Transverse colon (tissue), 4 donors: ENCODE results near the gene SCML2. TPM values are rescaled to one million over a fixed set of nuclear protein-coding genes. Genes with fewer than 3 reads are reported as not detected.

Source experiments
- DNase-seq: peaks from one replicate; pipeline ENCODE4 v3.0.0-alpha.2; 2019
- H3K27ac ChIP-seq, 4 donors: fragments of 200-600 bp; sonication (generic); 2 replicates each; pipeline ENCODE4 v1.5.1; 2016 to 2018; ENCODE audit warnings: inconsistent platforms in 4 of 4
- H3K27me3 ChIP-seq: fragments of 200-600 bp; sonication (generic); 2 replicates; pipeline ENCODE4 v1.5.1; 2017; ENCODE audit warnings: inconsistent platforms
- H3K36me3 ChIP-seq, 4 donors: fragments of 200-600 bp; sonication (generic); 2 replicates each; pipeline ENCODE4 v1.5.1; 2017 to 2019; ENCODE audit warnings: inconsistent platforms in 4 of 4
- H3K4me1 ChIP-seq, 4 donors: fragments of 200-600 bp; sonication (generic); 2 replicates each; pipeline ENCODE4 v1.5.1; 2017 to 2020; ENCODE audit warnings: inconsistent platforms in 4 of 4
- H3K4me3 ChIP-seq, 4 donors: fragments of 200-600 bp; sonication (generic); 1 replicate in 1 of 4; 2 replicates in 3 of 4; pipeline versions ENCODE4 v1.5.1 to v1.6.1; 2017 to 2019; ENCODE audit warnings: inconsistent platforms in 4 of 4
- H3K9me3 ChIP-seq, 2 donors: fragments of 200-600 bp; sonication (generic); 2 replicates each; pipeline ENCODE4 v1.5.1; 2017 to 2019; ENCODE audit warnings: inconsistent platforms in 2 of 2
- CTCF ChIP-seq, 5 experiments: fragments of 200-600 bp in 3 of 5; fragments of 450-650 bp in 2 of 5; sonication (generic) in 3 of 5; IDR thresholded peaks; 1 replicate in 2 of 5; 2 replicates in 3 of 5; pipeline ENCODE4 v1.5.1; 2016 to 2017; ENCODE audit warnings: antibody characterized with exemption in 5 of 5, inconsistent platforms in 3 of 5, mild to moderate bottlenecking in 2 of 5, moderate library complexity in 1 of 5
- EP300 ChIP-seq: sonication (generic); formaldehyde crosslinking; IDR thresholded peaks from one replicate; pipeline ENCODE4 v1.6.1; 2017; ENCODE audit warnings: antibody characterized with exemption, low read depth
- POLR2A ChIP-seq: fragments of 450-650 bp; IDR thresholded peaks from one replicate; pipeline ENCODE4 v1.6.1; 2016; ENCODE audit warnings: antibody characterized with exemption, mild to moderate bottlenecking, moderate library complexity
- POLR2AphosphoS5 ChIP-seq, 3 donors: sonication (generic); formaldehyde crosslinking; IDR thresholded peaks; one replicate each; pipeline ENCODE4 v1.6.1; 2016; ENCODE audit warnings: antibody characterized with exemption in 3 of 3
- WGBS, 2 donors: methylation state at CpG; one replicate each; pipeline ENCODE4 v1.1.5; 2018; ENCODE audit warnings: low coverage in 1 of 2; 5-methylcytosine and 5-hydroxymethylcytosine counted together
- in situ Hi-C, 4 donors: fragments of 200-750 bp; cut with MboI; loops; one replicate each; pipeline versions ENCODE4 v1.15.0 to v1.15.1; 2017; ENCODE audit warnings: low sequenced_read_pairs in 3 of 4, low pct_ligation_motif_present in 1 of 4, low pct_unique_long_range_greater_than_20kb in 1 of 4
- intact Hi-C: fragments of 100-400 bp; cut with DNase I; formaldehyde crosslinking; loops from one replicate; pipeline ENCODE4 v1.15.1; 2023; ENCODE audit warnings: low total_unique reads
- total RNA-seq, 4 donors: library from RNA; depleted of rRNA; stranded (reverse); fragments of >200 nt; gene quantifications; one replicate each; pipeline ENCODE4 v1.1.0, GENCODE V29; 2016

The SCML2 gene
- total RNA-seq, 4 donors from 2014 or later, result 1.1 to 15.9 (median 1.4) TPM

DNA sequence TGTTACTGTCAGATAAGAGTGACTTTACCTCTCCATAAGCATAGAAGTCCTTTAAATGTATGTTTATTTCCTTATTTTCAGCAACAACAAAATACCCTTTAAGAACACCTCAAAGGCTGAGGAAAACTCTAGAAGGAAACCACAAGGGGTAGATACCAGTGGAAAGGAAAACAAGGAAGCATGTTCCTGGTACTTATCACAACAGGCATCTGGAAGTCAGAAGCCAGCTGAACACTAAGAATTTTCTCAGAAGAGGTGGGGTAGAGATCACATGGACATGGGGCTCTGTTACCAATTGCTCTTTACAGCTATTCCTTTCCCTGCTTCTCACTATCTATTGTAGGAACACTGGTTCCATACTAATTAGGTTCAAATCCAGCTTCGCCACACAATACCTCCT, 82.3 kb downstream of the SCML2 start:
- Histone ChIP-seq H3K4me3 (no peak overlapping the region), H3K4me1 (no peaks in the 10 kb centered on the region), H3K9me3 (no peaks in the 10 kb centered on the region), H3K27me3 (no peaks in the 10 kb centered on the region), H3K27ac (no peak overlapping the region), H3K36me3 (no peaks in the 10 kb centered on the region)
- no peak for DNase-seq
- WGBS, 2 donors, result 94 to 100% methylated on average over 1 of the region's 1 CpG
- intact Hi-C loops (no loop called here), in situ Hi-C loops (no loop called here)
- TF ChIP-seq POLR2AphosphoS5 (IDR thresholded peaks at IDR 0.05), result no peak
- no peak for TF ChIP-seq CTCF (IDR thresholded peaks at IDR 0.05)
- TF ChIP-seq POLR2A, result no peak
- TF ChIP-seq EP300, result no peak

DNA sequence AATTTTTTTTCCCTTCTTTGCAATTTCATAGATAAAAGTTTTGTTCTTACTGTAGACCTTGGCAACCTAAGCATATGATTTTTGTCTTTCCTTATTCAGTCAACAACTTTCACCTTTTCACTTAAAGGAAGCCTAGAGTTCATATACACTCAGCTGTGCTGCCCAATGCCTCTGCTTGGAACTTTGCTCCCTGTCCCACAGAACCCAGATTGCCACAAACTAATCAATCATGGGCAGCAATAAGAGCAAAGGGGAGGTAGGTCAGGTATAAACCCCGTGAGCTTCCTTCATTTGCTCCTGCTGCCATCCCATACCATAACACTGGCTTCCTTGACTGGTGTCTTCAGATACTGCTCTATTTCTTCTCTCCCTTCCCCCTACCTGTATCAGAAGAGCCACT, 82.8 kb downstream of the SCML2 start:
- H3K27me3 ChIP-seq, result no peaks in the 10 kb centered on the region
- no peaks in the 10 kb centered on the region for H3K4me1 ChIP-seq
- H3K4me3 ChIP-seq, result no peak overlapping the region
- intact Hi-C loops (no loop called here), in situ Hi-C loops (no loop called here)
- DNase-seq, result no peak
- 65% methylated on average over 1 of the region's 1 CpG; no CpG with 5 or more reads in 1 of the 2 donors for WGBS, 2 donors
- no peaks in the 10 kb centered on the region for H3K9me3 ChIP-seq
- TF ChIP-seq POLR2A, result no peak
- TF ChIP-seq EP300, result no peak
- no peak for TF ChIP-seq CTCF (IDR thresholded peaks at IDR 0.05)
- TF ChIP-seq POLR2AphosphoS5 (IDR thresholded peaks at IDR 0.05), result no peak
- no peak overlapping the region for H3K27ac ChIP-seq
- H3K36me3 ChIP-seq, result no peaks in the 10 kb centered on the region

DNA sequence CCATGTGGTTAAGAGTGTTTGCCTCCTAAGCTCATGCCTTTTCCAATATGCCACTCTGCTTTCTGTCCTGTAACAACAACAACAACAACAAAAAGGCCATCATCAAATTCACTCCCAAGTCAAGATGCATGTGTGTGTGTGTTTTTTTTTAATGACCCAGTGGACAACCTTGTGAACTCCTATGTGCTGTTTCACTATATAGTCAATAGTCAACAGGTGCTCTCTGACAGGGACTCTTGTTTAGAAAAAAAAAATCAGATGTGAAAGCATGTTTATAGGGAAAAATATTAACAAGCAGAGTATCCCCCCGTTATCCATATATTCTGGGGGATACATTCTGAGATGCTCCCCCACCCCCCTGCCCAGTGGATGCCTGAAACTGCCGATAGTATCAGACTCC, 83.2 kb downstream of the SCML2 start:
- intact Hi-C loops, result no loop called here
- H3K4me1 ChIP-seq, result no peaks in the 10 kb centered on the region
- WGBS, 2 donors, result 75% methylated on average over 2 of the region's 2 CpGs; no CpG with 5 or more reads in 1 of the 2 donors
- no peak overlapping the region for H3K27ac ChIP-seq
- TF ChIP-seq POLR2A (no peak), EP300 (no peak), CTCF (IDR thresholded peaks at IDR 0.05) (no peak), POLR2AphosphoS5 (IDR thresholded peaks at IDR 0.05) (no peak)
- in situ Hi-C loops, result no loop called here
- no peaks in the 10 kb centered on the region for H3K27me3 ChIP-seq
- H3K9me3 ChIP-seq, result no peaks in the 10 kb centered on the region
- H3K4me3 ChIP-seq, result no peak overlapping the region
- DNase-seq, result no peak
- H3K36me3 ChIP-seq, result no peaks in the 10 kb centered on the region

- DNase-seq, result no peak
- Histone ChIP-seq H3K27me3 (no peaks in the 10 kb centered on the region), H3K27ac (no peak overlapping the region), H3K4me1 (no peaks in the 10 kb centered on the region), H3K4me3 (no peak overlapping the region), H3K36me3 (no peaks in the 10 kb centered on the region), H3K9me3 (no peaks in the 10 kb centered on the region)
- 81% methylated on average over 1 of the region's 1 CpG; no CpG with 5 or more reads in 1 of the 2 donors for WGBS, 2 donors
- no peak for TF ChIP-seq POLR2A
- no peak for TF ChIP-seq POLR2AphosphoS5 (IDR thresholded peaks at IDR 0.05)
- TF ChIP-seq EP300, result no peak
- no peak for TF ChIP-seq CTCF (IDR thresholded peaks at IDR 0.05)
- intact Hi-C loops, result no loop called here
- in situ Hi-C loops, result no loop called here
Observed at GRCh38 chrX:18255059-18255458, 99.4 kb downstream of the SCML2 start.
